AG09319 (cell line): ENCODE data around the gene TEX47.

ENCODE experiments used
- DNase-seq: peaks from one replicate; pipeline ENCODE4 v3.0.0-alpha.2; 2010; ENCODE audit warnings: low read depth; ENCODE audit errors: extremely low read depth
- TF ChIP-seq, protein P1 (sequence below): IDR thresholded peaks from 2 replicates; pipeline ENCODE4 v1.5.1; 2011; ENCODE audit warnings: low read depth, mild to moderate bottlenecking, inconsistent platforms, low read length, moderate library complexity

TEX47 gene

DNA sequence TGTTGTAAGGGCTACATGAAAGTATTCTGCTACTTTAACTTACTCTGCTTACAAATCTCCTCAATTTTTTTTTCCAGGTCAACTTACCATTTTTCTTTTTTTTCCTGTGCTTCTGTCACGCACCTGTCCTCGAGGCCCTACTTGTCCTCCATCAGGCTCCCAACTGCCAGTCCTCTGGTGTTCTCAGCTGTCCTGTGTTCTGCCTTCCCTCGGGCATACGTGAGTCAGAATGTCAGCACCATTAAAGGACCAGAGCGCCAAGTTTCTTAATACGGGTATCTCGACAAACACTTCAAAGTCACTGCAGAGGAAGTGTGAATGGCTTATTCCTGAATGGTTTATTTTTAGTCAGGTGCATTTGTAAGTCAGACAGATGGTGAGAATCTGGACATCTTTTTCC lies at the start of gene TEX47:
TSS of gene TEX47 (minus strand) at position 185 of the 400 bp plus-strand sequence. CDS start 795 bp downstream, outside the sequence.
- TF ChIP-seq, protein P1, sequence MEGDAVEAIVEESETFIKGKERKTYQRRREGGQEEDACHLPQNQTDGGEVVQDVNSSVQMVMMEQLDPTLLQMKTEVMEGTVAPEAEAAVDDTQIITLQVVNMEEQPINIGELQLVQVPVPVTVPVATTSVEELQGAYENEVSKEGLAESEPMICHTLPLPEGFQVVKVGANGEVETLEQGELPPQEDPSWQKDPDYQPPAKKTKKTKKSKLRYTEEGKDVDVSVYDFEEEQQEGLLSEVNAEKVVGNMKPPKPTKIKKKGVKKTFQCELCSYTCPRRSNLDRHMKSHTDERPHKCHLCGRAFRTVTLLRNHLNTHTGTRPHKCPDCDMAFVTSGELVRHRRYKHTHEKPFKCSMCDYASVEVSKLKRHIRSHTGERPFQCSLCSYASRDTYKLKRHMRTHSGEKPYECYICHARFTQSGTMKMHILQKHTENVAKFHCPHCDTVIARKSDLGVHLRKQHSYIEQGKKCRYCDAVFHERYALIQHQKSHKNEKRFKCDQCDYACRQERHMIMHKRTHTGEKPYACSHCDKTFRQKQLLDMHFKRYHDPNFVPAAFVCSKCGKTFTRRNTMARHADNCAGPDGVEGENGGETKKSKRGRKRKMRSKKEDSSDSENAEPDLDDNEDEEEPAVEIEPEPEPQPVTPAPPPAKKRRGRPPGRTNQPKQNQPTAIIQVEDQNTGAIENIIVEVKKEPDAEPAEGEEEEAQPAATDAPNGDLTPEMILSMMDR, result no peak
- DNase-seq, result no peak

DNA sequence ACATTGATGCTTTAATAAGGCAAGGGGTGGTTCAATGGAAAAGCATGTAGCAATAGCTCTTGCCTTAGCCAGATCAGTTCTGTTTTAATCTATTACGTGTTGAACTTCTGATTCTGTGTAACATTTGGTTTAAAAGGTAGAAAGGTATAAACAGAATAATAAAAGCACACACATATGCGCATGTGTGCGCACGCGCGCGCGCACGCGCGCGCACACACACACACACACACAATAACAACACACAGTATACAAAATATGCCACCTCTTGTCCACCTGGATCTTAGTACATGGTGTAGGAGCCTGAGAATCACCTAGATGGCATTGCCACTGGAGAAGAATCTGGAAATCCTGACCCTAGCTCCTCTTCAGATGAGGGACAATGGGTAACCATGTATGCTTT lies 49.6 kb upstream of the TEX47 start:
- TF ChIP-seq, protein P1, result no peak
- no peak for DNase-seq

DNA sequence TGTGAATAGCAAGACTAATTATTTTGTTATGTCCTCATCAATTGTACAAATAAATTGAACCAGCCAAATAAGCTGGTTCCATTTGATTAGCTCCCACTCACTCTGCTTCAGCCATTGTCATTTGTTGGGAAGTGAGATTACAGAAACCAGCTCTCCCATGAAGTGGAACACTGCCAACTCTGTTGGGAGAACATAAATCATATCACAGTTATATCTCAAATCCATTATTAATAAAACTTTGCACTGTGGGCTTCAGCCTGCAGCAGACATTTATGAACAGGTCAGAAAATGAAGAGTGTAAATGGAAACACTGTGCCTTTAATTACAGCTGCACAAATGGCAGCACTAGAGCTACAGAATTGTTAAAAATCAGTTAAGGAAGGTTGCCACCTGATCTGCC lies 46.7 kb upstream of the TEX47 start:
- TF ChIP-seq, protein P1, result no peak
- no peak for DNase-seq

DNA sequence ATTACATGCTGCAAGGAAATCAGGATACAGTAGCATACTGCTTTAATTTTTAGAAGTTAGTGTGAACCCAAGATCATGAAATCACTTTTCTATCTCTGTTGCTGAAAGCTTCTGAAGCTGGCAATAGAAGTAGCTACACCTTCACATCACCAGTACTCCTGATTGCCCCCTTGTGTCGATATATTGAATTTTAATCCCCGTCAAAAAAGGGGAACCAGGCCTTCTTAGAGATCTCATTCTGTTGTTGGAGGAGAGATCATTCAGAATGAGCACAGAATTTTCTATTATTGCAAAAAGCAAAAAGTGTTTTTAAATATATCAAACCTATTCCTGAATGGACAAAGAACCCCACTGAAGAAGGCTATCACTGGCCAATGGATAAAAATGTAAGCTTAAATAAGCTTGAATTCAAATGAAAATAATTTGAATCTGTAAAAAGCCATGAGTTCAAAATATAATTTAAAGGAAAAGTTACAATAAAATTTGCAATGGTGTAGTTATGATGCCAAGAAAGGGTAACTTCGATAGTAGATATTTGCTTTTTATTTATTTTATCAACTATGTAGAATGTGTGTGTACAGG lies 39.7 kb upstream of the TEX47 start:
- no peak for DNase-seq

DNA sequence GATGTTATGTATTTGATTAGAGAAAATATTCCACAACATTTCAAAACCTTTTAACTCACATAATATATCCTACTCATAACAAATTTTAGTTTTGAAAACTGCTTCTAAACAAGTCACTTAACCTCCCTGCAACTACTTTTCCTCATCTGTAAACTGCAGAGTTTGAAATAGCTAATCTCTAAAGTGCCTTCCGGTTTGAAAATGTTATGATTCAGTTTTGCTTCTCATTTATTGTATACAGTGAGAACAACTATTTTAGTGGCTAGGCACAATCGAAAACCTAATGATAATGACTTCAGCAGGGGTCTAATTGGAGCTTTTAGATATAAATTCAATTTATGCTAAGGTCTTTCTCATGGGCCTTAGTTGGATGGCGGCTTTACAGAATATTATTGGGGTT lies 30.7 kb upstream of the TEX47 start:
- no peak for DNase-seq
- TF ChIP-seq, protein P1, result no peak

More for the DNA sequence above, 39.7 kb upstream of the TEX47 start:
- TF ChIP-seq, protein P1, result peak; percentile 35

DNA sequence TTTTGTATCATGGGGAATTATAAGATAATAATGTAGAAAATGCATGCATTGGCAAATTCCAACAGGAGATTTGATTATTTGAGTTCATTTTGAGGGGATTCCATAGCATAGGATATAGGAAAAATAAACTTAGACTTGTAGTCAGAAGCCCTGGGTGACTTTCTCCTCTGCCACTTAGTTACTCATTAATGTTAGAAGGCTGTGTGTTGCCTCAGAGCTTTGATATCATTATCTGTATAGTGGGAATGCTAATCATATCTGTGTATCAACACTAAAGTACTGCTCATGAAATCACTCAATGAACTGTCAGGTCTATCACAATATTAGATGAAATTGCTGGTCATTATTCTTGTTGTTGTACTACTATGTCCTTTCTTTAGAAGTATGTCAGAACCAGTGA lies 23.0 kb upstream of the TEX47 start:
- TF ChIP-seq, protein P1, result no peak
- no peak for DNase-seq

DNA sequence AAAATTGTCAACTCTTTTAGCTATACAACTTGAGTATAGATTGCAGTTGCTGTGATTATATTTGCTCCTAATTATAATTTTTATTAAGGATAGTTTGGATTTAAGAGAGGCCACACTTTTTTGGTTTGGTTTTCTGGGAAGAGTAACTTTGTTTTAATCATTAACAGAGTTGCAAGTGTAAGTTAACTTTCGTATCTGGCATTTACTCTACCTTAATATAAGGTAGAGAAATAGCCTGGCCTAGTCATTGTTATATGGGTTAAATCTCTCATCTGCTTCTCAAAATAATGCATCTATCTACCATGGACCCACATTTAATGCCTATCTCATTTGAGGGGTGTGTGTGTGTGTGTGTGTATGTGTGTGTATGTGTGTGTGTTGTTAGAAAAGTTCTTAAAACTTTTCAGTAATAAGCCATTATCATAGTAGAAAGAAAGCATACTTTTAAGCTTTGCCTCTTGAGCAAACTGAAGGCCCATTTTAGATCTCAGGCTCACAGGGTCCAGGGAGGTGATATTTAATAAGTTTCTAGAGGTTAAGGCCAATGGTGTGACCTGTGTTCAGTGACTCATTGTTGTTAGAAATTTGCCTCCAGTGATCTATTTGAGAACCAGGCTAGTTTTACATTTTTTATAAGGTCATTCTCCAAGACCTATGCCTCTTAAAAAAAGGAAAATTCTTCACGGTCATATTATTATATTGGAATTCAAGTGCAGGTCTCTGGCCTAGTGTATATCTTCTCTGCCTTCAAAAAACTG lies 10.9 kb upstream of the TEX47 start:
- no peak for DNase-seq
- TF ChIP-seq, protein P1, result no peak
